ENCODE results near the gene ADGRV1. TPM values are rescaled to one million over a fixed set of nuclear protein-coding genes. Genes with fewer than 3 reads are reported as not detected.

The ADGRV1 gene
- total RNA-seq, 2 experiments from 2014 or later = 0.26 TPM; not detected in 1

DNA sequence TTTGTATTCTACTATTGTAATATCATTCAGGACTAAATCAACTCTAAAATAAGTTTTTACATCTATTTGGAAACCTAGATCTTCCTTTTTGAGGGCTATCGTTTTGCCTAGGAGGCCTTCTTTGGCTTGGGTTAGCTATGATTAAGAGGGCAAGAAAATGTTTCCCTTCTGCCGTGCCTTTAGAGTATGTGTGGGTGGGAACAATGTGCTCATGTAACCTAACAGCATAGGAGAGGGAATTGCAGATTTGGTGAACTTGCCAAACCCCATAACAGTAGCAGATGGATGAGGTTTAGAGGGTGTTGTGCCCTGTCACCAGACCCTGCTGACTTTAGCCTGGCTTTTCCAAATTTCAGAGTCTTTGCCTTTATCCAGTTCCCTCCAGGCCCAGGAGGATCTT is 339.0 kb downstream of the ADGRV1 start:
- POLR2A ChIA-PET = no interaction called here

DNA sequence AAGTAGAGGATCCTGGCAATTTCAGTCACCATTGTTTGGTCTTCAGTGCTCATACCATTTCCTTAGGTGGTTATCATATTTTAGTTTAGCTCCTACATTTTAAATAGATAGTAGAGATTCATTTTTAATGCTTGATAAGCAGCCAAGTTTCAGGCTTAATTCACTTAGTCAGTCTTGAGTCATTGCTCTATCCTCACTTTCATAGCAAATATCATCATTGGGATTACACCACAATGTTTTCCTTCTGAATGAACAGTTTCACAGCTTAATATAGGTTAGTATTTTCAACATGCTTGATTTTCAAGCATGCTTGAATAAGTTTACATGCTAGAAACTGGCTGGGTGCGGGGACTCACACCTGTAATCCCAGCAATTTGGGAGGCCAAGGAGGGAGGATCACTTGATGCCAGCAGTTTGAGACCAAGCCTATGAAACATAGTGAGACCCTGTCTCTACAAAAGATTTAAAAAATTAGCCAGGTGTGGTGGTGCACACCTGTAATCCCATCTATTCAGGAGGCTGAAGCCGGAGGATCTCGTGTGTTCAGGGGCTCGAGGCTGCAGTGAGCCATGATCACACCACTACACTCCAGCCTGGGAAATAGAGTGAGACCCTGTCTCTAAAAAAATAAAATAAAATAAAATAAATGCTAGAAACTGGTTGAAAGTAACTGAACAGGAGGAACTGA is 339.9 kb downstream of the ADGRV1 start:
- POLR2A ChIA-PET = no interaction called here
- no peaks in the 10 kb centered on the region for H3K36me3 Mint-ChIP-seq (ENCODE audit: low read depth)
- H3K4me3 Mint-ChIP-seq = no peak overlapping the region
- H3K4me1 Mint-ChIP-seq (ENCODE audit: low read depth) = no peaks in the 10 kb centered on the region
- CTCF ChIA-PET = interaction anchor here (1.6 kb wide), 1 partner anchor 32 kb away, joined by 6 read pairs; no protein-coding TSS in a partner anchor
- DNase-seq (no peak), ATAC-seq (no peak)
- H3K9me3 Mint-ChIP-seq (ENCODE audit: insufficient read depth) = no peaks in the 10 kb centered on the region
- H3K27me3 Mint-ChIP-seq (ENCODE audit: low read depth) = no peaks in the 10 kb centered on the region
- H3K27ac Mint-ChIP-seq = no peak overlapping the region

More for the DNA sequence above, 339.0 kb downstream of the ADGRV1 start:
- Mint-ChIP-seq H3K9me3 (ENCODE audit: insufficient read depth) (no peaks in the 10 kb centered on the region), H3K4me1 (ENCODE audit: low read depth) (no peaks in the 10 kb centered on the region), H3K27me3 (ENCODE audit: low read depth) (no peaks in the 10 kb centered on the region), H3K36me3 (ENCODE audit: low read depth) (no peaks in the 10 kb centered on the region), H3K27ac (no peak overlapping the region), H3K4me3 (no peak overlapping the region)
- DNase-seq (no peak), ATAC-seq (no peak)
- CTCF ChIA-PET = interaction anchor here (1.6 kb wide), 1 partner anchor 31 kb away, joined by 6 read pairs; no protein-coding TSS in a partner anchor

DNA sequence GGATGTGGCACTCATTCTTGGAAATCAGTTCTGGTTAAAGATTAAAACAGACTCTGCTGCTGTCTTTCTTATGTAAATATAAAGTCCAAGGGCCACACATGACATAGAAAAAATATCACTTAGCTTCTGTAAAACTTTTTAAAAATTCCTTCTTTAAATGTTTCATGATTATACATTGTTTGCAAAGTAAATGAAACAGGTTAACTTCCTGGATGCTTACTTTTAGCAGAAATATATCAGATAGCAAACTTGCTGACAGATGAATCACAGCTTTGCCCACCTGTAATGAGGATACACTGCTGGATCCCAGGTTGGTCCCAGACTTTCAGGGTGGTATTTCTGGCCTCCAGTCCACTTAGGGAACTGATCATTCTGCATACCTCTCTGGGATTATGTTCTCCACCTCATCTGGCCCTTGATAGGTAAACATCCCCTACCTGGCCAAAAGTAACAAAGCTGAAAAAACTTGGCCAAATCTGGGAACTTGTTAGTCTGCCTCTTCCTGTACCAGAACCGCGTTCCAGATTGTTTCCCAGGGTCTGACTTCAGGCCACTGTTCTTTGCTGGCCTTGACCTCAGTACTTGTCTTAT is 340.5 kb downstream of the ADGRV1 start:
- DNase-seq (no peak), ATAC-seq (no peak)
- Mint-ChIP-seq H3K27ac (no peak overlapping the region), H3K27me3 (ENCODE audit: low read depth) (peaks cover 2% of the 10 kb centered on the region), H3K36me3 (ENCODE audit: low read depth) (no peaks in the 10 kb centered on the region), H3K4me3 (no peak overlapping the region), H3K9me3 (ENCODE audit: insufficient read depth) (no peaks in the 10 kb centered on the region), H3K4me1 (ENCODE audit: low read depth) (no peaks in the 10 kb centered on the region)
- ChIA-PET POLR2A (no interaction called here), CTCF (interaction anchor here (1.6 kb wide), 1 partner anchor 33 kb away, joined by 6 read pairs; no protein-coding TSS in a partner anchor)

DNA sequence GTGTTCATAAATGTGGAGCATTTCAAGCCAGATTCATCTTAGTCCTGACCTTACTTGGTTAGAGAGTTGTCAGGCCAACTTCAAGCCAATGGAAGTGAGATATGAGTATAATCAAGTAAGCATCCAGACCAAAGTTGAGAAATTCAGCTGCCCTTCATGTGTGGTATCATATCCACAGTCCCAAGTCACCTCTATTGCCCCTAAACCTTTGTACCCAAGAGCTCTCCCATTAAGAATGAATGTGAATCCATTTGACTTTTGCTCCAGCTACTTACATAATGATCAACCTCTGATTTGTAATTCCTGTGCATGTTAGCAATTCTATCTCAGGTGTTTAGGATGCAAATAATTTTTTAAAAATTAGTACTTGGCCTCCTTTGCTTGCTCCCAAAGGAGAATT is 342.7 kb downstream of the ADGRV1 start:
- no peak for ATAC-seq
- H3K27ac Mint-ChIP-seq = no peak overlapping the region
- POLR2A ChIA-PET = no interaction called here
- no peaks in the 10 kb centered on the region for H3K9me3 Mint-ChIP-seq (ENCODE audit: insufficient read depth)
- no peak overlapping the region for H3K4me3 Mint-ChIP-seq
- H3K4me1 Mint-ChIP-seq (ENCODE audit: low read depth) = no peaks in the 10 kb centered on the region
- H3K36me3 Mint-ChIP-seq (ENCODE audit: low read depth) = no peaks in the 10 kb centered on the region
- peaks cover 6% of the 10 kb centered on the region for H3K27me3 Mint-ChIP-seq (ENCODE audit: low read depth)
- no peak for DNase-seq
- CTCF ChIA-PET = no interaction called here

DNA sequence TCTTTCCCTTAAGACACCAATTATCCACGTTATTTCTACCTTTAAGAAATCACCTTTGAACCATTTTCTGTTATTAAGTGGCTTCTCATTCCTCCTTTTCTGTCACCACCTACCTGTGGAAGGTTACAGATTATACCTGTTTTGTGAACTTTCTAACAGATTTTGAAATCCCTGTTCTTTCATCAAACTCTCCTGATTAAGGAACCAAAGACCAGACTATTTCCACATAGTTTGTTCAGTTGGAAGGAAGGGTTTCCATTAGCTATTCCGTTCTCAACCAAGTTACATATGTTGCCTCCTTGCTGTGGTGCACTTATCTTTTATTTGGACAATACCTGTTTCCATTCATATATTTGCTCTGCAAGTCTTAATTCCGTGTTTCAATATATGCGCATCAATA is 343.6 kb downstream of the ADGRV1 start:
- ATAC-seq (no peak), DNase-seq (no peak)
- H3K9me3 Mint-ChIP-seq (ENCODE audit: insufficient read depth) = no peaks in the 10 kb centered on the region
- ChIA-PET CTCF (no interaction called here), POLR2A (no interaction called here)
- no peaks in the 10 kb centered on the region for H3K4me1 Mint-ChIP-seq (ENCODE audit: low read depth)
- H3K4me3 Mint-ChIP-seq = no peak overlapping the region
- peaks cover 6% of the 10 kb centered on the region for H3K27me3 Mint-ChIP-seq (ENCODE audit: low read depth)
- H3K36me3 Mint-ChIP-seq (ENCODE audit: low read depth) = no peaks in the 10 kb centered on the region
- H3K27ac Mint-ChIP-seq = no peak overlapping the region

DNA sequence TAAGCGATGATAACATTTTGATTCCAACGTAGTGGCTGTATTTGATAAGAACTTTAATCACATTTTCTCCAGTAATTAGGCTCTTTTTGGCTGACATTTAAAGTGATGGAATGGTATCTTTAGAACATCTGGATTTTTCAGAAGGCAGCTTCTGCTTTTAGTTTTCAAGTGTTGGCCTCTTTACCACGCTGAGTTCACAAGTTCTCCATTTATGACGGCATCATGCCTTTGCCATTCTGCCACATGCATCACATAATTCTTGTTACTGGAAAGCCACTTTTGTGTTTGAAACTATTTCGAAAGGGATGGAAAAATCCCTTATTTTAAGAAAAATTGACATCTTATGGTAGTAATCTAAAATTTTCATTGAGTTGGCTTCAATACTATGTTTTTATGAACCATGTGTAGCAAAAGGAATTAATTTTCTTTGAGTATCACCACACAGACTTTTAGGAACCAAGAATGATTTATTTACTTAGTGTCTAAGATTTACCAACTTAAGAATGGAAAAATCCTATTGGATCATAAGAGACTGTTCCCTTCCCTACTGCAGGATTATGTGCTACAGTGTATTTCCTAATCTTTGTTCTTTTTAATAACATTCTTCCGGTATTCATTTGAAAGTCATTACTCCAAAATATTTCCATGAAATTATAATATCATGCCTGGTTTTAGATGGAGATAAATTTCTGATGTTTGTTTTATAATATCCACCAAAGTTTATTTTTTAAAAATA is 344.2 kb downstream of the ADGRV1 start:
- ATAC-seq = no peak
- H3K27me3 Mint-ChIP-seq (ENCODE audit: low read depth) = peaks cover 6% of the 10 kb centered on the region
- H3K36me3 Mint-ChIP-seq (ENCODE audit: low read depth) = no peaks in the 10 kb centered on the region
- no peak overlapping the region for H3K27ac Mint-ChIP-seq
- no peaks in the 10 kb centered on the region for H3K4me1 Mint-ChIP-seq (ENCODE audit: low read depth)
- ChIA-PET CTCF (no interaction called here), POLR2A (no interaction called here)
- H3K4me3 Mint-ChIP-seq = no peak overlapping the region
- no peak for DNase-seq
- H3K9me3 Mint-ChIP-seq (ENCODE audit: insufficient read depth) = no peaks in the 10 kb centered on the region

DNA sequence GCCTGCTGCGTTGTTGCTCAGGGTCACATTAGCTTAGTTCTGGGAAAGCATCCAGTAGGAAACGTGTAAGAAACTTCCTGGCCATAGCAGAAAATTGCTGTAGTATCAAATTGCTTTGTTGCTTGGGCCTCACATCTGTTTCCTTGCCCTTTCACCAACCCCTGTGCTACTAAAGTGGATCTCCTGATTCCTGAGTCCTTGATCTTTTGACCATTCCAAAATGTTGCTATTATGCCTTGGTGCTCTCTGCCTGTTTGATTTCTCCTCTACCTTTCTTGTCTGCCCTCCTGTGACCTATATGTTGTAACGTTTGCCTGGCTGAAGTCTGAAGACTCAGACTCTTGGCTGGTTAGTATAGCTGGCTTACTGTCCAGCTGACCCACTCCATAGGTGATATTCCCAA is 350.5 kb downstream of the ADGRV1 start:
- ATAC-seq (no peak), DNase-seq (no peak)
- ChIA-PET POLR2A (no interaction called here), CTCF (no interaction called here)
- Mint-ChIP-seq H3K4me1 (ENCODE audit: low read depth) (no peaks in the 10 kb centered on the region), H3K27me3 (ENCODE audit: low read depth) (peaks cover 4% of the 10 kb centered on the region), H3K4me3 (no peak overlapping the region), H3K27ac (no peak overlapping the region), H3K9me3 (ENCODE audit: insufficient read depth) (no peaks in the 10 kb centered on the region), H3K36me3 (ENCODE audit: low read depth) (no peaks in the 10 kb centered on the region)

DNA sequence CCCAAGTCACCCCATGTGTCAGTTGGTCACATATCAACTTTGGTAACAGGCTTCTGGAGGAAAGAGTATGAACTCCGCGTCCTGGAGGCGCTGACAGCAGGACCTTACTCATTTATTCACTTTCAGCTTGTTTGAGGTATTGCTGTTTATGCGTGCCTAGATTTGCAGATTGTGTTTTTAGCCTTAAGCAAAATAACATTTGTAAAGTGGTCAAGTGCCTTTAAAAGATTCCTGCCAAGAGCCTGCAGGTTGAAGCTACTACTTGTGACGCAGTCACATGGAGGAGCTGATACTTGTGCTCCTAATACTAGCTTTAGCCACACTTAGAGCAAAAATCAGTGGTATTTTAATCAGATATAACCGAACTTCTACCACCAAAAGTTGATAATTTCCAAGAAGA is 351.3 kb downstream of the ADGRV1 start:
- H3K9me3 Mint-ChIP-seq (ENCODE audit: insufficient read depth) = no peaks in the 10 kb centered on the region
- DNase-seq (no peak), ATAC-seq (no peak)
- H3K36me3 Mint-ChIP-seq (ENCODE audit: low read depth) = no peaks in the 10 kb centered on the region
- CTCF ChIA-PET = no interaction called here
- H3K27me3 Mint-ChIP-seq (ENCODE audit: low read depth) = peaks cover 2% of the 10 kb centered on the region
- POLR2A ChIA-PET = no interaction called here
- no peaks in the 10 kb centered on the region for H3K4me1 Mint-ChIP-seq (ENCODE audit: low read depth)
- no peak overlapping the region for H3K27ac Mint-ChIP-seq
- H3K4me3 Mint-ChIP-seq = no peak overlapping the region

DNA sequence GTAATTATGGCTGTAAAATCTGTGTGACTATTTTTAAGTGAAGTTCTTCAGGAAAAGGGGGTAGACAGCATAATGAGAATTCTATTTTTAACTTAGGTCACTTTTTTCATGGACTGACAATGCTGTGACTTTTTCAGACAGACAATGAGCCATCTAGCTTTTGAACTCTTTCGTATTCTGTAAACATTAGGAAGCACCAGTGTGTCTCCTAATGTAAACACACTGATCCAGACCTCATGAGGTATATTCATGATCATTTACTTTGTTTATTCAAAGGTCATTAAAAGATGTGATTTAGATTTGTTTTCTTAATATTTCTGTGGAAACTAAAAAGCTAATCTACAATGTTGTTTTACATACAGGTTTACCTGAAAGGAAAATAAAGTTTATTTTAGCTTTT is 352.6 kb downstream of the ADGRV1 start:
- H3K36me3 Mint-ChIP-seq (ENCODE audit: low read depth) = no peaks in the 10 kb centered on the region
- no peak overlapping the region for H3K4me3 Mint-ChIP-seq
- H3K27ac Mint-ChIP-seq = no peak overlapping the region
- CTCF ChIA-PET = interaction anchor here (1.1 to 1.6 kb wide), 2 partner anchors 21 to 39 kb away, joined by 3 to 9 read pairs; no protein-coding TSS in a partner anchor
- no peaks in the 10 kb centered on the region for H3K4me1 Mint-ChIP-seq (ENCODE audit: low read depth)
- H3K27me3 Mint-ChIP-seq (ENCODE audit: low read depth) = no peaks in the 10 kb centered on the region
- DNase-seq (no peak), ATAC-seq (no peak)
- no peaks in the 10 kb centered on the region for H3K9me3 Mint-ChIP-seq (ENCODE audit: insufficient read depth)
- POLR2A ChIA-PET = no interaction called here

DNA sequence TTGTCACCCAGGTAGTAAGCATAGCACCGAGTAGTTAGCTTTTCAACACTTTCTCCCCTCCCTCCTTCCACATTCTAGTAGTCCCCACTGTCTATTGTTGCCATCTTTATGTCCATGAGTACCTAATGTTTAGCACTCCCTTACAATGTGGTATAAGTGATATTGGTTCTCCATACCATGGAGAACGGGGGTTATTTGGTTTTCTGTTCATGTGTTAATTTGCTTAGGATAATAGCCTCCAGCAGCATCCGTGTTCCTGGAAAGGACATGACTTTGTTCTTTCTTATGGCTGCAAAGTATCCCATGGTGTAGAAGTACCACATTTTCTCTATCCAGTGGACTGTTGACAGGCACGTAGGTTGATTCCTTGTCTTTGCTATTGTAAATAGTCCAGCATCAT is 353.9 kb downstream of the ADGRV1 start:
- ATAC-seq (no peak), DNase-seq (no peak)
- H3K36me3 Mint-ChIP-seq (ENCODE audit: low read depth) = no peaks in the 10 kb centered on the region
- no peaks in the 10 kb centered on the region for H3K9me3 Mint-ChIP-seq (ENCODE audit: insufficient read depth)
- CTCF ChIA-PET = interaction anchor here (1.1 kb wide), 1 partner anchor 40 kb away, joined by 3 read pairs; no protein-coding TSS in a partner anchor
- POLR2A ChIA-PET = no interaction called here
- H3K4me1 Mint-ChIP-seq (ENCODE audit: low read depth) = no peaks in the 10 kb centered on the region
- H3K4me3 Mint-ChIP-seq = no peak overlapping the region
- H3K27ac Mint-ChIP-seq = no peak overlapping the region
- H3K27me3 Mint-ChIP-seq (ENCODE audit: low read depth) = no peaks in the 10 kb centered on the region

DNA sequence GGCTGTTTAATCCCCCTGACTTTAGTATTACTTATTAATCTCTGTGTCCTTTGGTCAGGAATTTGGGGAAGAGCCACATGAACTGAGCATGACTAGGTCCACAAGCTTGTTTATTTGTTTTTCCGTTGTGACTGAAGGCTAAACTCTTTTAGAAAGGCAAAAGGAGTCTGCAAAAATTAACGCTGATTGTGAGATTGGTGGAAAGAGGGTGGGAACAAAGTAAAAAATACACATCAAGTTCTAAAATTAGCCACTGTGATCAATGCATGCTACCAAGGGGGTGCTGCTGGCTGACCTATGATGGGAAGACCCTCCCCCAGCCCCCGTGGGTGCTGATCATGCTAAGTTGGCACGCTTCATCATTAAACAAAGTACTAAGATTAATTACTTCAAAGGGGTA is 356.8 kb downstream of the ADGRV1 start:
- H3K9me3 Mint-ChIP-seq (ENCODE audit: insufficient read depth) = no peaks in the 10 kb centered on the region
- H3K4me3 Mint-ChIP-seq = no peak overlapping the region
- DNase-seq (no peak), ATAC-seq (no peak)
- no peak overlapping the region for H3K27ac Mint-ChIP-seq
- no peaks in the 10 kb centered on the region for H3K27me3 Mint-ChIP-seq (ENCODE audit: low read depth)
- no peaks in the 10 kb centered on the region for H3K4me1 Mint-ChIP-seq (ENCODE audit: low read depth)
- H3K36me3 Mint-ChIP-seq (ENCODE audit: low read depth) = no peaks in the 10 kb centered on the region
- POLR2A ChIA-PET = no interaction called here
- CTCF ChIA-PET = interaction anchor here (1.2 kb wide), 1 partner anchor 16 kb away, joined by 3 read pairs; no protein-coding TSS in a partner anchor

Measured in activated CD8-positive, alpha-beta T cell treated with anti-CD3 and anti-CD28 coated beads, Interleukin-2, amount 10 ng/mL, durations not matched to agents 7 days and 5 days (primary cell).